ENCODE measurements around the gene FAIM2.

DNA sequence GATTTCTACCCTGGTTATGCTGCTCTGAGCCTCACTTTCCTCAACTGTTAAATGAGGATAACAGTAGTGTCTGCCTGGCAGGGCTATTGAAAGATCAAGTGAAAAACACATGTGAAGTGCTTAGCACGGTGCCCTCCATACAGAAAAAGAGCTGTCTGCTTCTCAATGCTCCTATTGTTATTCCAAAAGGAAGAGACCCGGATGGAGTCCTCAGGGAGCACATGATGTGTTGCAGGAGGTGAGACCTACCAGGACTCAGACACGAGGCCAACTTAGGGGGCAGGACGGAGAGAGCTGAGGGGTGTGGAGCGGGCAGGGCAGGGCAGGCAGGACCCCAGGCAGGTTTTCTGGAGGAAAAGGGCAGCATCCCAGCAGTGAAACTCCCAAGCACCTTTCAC lies 8.9 kb downstream of the FAIM2 start:
- TF ChIP-seq CBFA2T3 (IDR thresholded peaks at IDR 0.05) (no peak), SRSF9 (IDR thresholded peaks at IDR 0.05; ENCODE audit: borderline replicate concordance, low read depth, low read length) (no peak), EZH2 (IDR thresholded peaks at IDR 0.05; ENCODE audit: borderline replicate concordance, low read depth, low read length) (no peak), RERE (CRISPR knock-in tag; IDR thresholded peaks at IDR 0.05; ENCODE audit: borderline replicate concordance) (no peak), ZNF197 (CRISPR knock-in tag; IDR thresholded peaks at IDR 0.05; ENCODE audit: low read depth) (no peak), BHLHE40 (IDR thresholded peaks at IDR 0.05; ENCODE audit: low read length) (no peak), RAD51 (IDR thresholded peaks at IDR 0.05; ENCODE audit: borderline replicate concordance, low read depth) (no peak), ZNF282 (CRISPR knock-in tag; IDR thresholded peaks at IDR 0.05) (no peak), ZNF398 (CRISPR knock-in tag; IDR thresholded peaks at IDR 0.05) (no peak), SMC3 (conservative IDR thresholded peaks at IDR 0.05; ENCODE audit: insufficient read depth, low read depth, low read length) (no peak)
- TF ChIP-seq, protein P1, sequence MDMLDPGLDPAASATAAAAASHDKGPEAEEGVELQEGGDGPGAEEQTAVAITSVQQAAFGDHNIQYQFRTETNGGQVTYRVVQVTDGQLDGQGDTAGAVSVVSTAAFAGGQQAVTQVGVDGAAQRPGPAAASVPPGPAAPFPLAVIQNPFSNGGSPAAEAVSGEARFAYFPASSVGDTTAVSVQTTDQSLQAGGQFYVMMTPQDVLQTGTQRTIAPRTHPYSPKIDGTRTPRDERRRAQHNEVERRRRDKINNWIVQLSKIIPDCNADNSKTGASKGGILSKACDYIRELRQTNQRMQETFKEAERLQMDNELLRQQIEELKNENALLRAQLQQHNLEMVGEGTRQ (CRISPR knock-in tag; IDR thresholded peaks at IDR 0.05): no peak
- TF ChIP-seq, protein P2, sequence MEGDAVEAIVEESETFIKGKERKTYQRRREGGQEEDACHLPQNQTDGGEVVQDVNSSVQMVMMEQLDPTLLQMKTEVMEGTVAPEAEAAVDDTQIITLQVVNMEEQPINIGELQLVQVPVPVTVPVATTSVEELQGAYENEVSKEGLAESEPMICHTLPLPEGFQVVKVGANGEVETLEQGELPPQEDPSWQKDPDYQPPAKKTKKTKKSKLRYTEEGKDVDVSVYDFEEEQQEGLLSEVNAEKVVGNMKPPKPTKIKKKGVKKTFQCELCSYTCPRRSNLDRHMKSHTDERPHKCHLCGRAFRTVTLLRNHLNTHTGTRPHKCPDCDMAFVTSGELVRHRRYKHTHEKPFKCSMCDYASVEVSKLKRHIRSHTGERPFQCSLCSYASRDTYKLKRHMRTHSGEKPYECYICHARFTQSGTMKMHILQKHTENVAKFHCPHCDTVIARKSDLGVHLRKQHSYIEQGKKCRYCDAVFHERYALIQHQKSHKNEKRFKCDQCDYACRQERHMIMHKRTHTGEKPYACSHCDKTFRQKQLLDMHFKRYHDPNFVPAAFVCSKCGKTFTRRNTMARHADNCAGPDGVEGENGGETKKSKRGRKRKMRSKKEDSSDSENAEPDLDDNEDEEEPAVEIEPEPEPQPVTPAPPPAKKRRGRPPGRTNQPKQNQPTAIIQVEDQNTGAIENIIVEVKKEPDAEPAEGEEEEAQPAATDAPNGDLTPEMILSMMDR (IDR thresholded peaks at IDR 0.05 in 2 of 3, conservative IDR thresholded peaks at IDR 0.05 in 1 of 3; ENCODE audit: insufficient read depth in 2 of 3, low read depth in 1 of 3, low read length in 3 of 3): no peak
